C4-2B (cell line): ENCODE measurements around the gene HFE.

Experiments used
- ZFX ChIP-seq: fragments of 450-650 bp; IDR thresholded peaks from 2 replicates; pipeline ENCODE4 v1.6.1; 2017
- TF ChIP-seq, protein P1 (sequence below): fragments of 450-650 bp; conservative IDR thresholded peaks from 2 replicates; pipeline ENCODE4 v1.5.1; 2017; ENCODE audit warnings: mild to moderate bottlenecking

DNA sequence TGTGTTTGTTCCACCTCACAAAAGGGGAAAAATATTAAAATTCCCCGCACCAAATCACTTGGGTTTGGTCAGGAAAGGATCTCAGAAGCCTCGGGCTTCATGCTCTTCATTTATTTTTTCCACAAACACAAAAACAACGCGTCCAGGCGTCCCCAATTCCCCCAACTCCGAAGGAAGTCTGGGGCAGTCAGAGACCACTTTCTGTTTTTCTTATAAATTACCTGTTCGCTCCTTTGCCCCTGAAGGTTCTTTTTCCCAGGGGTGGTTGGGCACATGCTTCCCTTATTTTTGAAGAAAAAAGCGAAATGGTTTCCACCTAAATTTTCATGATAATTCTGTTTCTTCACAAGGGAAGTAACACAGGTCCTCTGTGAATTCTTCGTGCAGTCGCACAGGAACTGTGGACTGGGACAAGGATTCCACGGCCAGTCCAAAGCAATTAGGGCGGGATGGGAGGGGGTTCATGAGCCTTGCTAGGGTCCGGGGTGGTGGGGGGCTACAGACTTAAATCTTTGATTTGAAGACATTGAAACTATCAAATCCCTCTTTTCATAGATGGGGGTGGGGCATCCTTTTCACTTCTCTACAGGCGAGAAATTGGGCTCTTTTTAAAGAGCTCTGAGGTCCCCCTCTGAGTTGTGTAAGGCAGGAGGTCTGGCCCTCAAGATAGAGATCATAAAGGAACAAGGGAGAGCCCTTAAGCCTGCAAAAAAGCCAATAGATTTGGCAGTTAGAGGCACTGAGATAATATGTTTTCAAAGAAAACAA, 30.5 kb upstream of the HFE start:
- TF ChIP-seq, protein P1, sequence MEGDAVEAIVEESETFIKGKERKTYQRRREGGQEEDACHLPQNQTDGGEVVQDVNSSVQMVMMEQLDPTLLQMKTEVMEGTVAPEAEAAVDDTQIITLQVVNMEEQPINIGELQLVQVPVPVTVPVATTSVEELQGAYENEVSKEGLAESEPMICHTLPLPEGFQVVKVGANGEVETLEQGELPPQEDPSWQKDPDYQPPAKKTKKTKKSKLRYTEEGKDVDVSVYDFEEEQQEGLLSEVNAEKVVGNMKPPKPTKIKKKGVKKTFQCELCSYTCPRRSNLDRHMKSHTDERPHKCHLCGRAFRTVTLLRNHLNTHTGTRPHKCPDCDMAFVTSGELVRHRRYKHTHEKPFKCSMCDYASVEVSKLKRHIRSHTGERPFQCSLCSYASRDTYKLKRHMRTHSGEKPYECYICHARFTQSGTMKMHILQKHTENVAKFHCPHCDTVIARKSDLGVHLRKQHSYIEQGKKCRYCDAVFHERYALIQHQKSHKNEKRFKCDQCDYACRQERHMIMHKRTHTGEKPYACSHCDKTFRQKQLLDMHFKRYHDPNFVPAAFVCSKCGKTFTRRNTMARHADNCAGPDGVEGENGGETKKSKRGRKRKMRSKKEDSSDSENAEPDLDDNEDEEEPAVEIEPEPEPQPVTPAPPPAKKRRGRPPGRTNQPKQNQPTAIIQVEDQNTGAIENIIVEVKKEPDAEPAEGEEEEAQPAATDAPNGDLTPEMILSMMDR, result no peak
- no peak for TF ChIP-seq ZFX
